ENCODE data around the gene CLSTN1. TPM values are rescaled to one million over a fixed set of nuclear protein-coding genes. Genes with fewer than 3 reads are reported as not detected.

CLSTN1 gene
- polyA plus RNA-seq, 4 donors: 29.2 to 78.8 (median 41.8) TPM

DNA sequence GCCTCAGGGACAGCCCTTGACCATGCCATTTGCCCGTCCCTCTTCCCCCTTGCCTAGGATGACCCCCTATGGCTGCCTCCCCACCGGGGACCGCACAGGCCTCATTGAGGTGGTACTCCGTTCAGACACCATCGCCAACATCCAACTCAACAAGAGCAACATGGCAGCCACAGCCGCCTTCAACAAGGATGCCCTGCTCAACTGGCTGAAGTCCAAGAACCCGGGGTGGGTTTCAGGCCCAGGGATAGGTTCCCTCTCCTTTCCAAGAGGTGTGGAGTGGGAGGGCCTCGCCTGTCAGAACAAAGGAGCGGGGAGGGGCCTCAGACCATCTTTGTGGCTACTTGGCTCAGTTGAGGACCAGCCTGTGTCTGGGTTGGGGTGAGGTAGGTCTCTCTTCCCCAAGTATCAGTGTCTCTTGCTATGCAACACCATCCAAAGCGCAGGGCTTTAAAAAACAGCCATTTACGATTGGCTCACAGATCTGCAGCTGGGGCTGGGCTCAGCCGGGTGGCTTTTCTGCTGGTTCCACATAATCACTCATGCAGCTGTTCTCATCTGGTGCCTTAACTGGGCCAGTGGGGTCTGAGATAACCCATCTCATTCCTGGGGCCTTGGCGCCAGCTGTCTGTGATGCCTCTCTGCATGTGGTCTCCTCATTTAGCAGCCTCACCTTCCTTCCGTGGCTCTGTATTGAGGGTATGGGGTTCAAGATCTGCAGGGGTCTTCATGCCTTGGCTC lies 100.5 kb downstream of the CLSTN1 start:
- Histone ChIP-seq H3K9me3 (ENCODE audit: control insufficient read depth in 2 of 2, insufficient read depth in 1 of 2, low read depth in 1 of 2, low read length in 1 of 2) (peaks cover 0 to 21% of the 10 kb centered on the region in 2 donors), H3K4me3 (ENCODE audit: low read depth in 1 of 3, low read length in 3 of 3) (no peak overlapping the region), H3K36me3 (ENCODE audit: control insufficient read depth in 3 of 3, insufficient read depth in 2 of 3, low read depth in 1 of 3, low read length in 3 of 3) (peaks cover 0 to 92% (median 3%) of the 10 kb centered on the region in 3 donors), H3K27me3 (ENCODE audit: control insufficient read depth in 3 of 3, insufficient read depth in 3 of 3, low read length in 3 of 3) (no peaks in the 10 kb centered on the region), H3K4me1 (ENCODE audit: control insufficient read depth in 3 of 3, insufficient read depth in 2 of 3, low read depth in 1 of 3, low read length in 2 of 3) (peaks cover 0 to 4% (median 0%) of the 10 kb centered on the region in 3 donors), H3K27ac (ENCODE audit: low read depth in 1 of 3, low read length in 2 of 3) (no peak overlapping the region)
- FAIRE-seq (no peak), DNase-seq (no peak)
- 97 to 98% (median 98%) methylated on average over 14 of the region's 14 CpGs for WGBS, 3 donors

DNA sequence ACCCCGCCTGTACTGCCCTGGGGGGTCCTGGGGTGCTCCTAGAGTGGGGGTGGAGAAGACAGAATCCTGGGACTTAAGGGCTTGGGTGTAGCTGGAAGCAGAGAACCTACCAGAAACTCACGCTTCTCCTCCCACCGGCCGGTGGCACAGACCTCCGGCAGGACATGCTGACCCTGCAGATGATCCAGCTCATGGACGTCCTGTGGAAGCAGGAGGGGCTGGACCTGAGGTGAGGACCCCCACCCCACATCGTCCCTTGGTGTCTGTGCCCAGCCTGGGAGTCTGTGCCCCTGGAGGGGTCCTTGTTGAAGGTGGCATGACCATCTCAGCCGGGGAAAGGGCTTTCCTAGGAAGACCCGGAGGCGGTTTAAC lies 101.4 kb downstream of the CLSTN1 start:
- Histone ChIP-seq H3K36me3 (ENCODE audit: control insufficient read depth in 3 of 3, insufficient read depth in 2 of 3, low read depth in 1 of 3, low read length in 3 of 3) (peaks cover 0 to 86% (median 0%) of the 10 kb centered on the region in 3 donors), H3K27me3 (ENCODE audit: control insufficient read depth in 3 of 3, insufficient read depth in 3 of 3, low read length in 3 of 3) (no peaks in the 10 kb centered on the region), H3K4me3 (ENCODE audit: low read depth in 1 of 3, low read length in 3 of 3) (no peak overlapping the region), H3K4me1 (ENCODE audit: control insufficient read depth in 3 of 3, insufficient read depth in 2 of 3, low read depth in 1 of 3, low read length in 2 of 3) (peaks cover 0 to 11% (median 0%) of the 10 kb centered on the region in 3 donors), H3K9me3 (ENCODE audit: control insufficient read depth in 2 of 2, insufficient read depth in 1 of 2, low read depth in 1 of 2, low read length in 1 of 2) (peaks cover 0 to 21% of the 10 kb centered on the region in 2 donors), H3K27ac (ENCODE audit: low read depth in 1 of 3, low read length in 2 of 3) (no peak overlapping the region)
- DNase-seq: no peak
- no peak for FAIRE-seq
- WGBS, 3 donors: 87 to 96% (median 91%) methylated on average over 10 of the region's 10 CpGs

DNA sequence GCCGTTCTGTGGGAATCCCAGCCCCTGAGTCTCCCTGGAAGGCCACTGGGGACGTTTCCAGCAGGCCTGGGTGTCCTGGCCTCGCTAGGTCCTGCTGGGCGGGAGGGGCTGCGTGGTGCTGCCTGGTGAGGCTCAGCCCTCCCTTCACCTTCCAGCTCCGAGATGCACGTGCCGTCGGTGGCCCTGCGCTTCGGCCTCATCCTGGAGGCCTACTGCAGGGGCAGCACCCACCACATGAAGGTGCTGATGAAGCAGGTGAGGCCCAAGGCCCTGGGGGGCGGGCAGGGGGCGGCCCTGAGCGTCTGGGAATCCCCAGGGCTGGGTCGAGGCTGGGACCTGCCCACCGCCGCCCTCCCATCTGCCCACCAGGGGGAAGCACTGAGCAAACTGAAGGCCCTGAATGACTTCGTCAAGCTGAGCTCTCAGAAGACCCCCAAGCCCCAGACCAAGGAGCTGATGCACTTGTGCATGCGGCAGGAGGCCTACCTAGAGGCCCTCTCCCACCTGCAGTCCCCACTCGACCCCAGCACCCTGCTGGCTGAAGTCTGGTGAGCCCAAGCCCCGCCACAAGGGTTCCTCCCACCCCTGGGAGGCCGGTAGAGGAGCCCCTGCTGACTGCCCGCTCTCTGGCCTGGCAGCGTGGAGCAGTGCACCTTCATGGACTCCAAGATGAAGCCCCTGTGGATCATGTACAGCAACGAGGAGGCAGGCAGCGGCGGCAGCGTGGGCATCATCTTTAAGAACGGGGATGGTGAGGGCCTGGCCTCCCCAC lies 102.0 kb downstream of the CLSTN1 start:
- FAIRE-seq: no peak
- Histone ChIP-seq H3K4me1 (ENCODE audit: control insufficient read depth in 3 of 3, insufficient read depth in 2 of 3, low read depth in 1 of 3, low read length in 2 of 3) (peaks cover 0 to 17% (median 0%) of the 10 kb centered on the region in 3 donors), H3K36me3 (ENCODE audit: control insufficient read depth in 3 of 3, insufficient read depth in 2 of 3, low read depth in 1 of 3, low read length in 3 of 3) (peaks cover 0 to 80% (median 0%) of the 10 kb centered on the region in 3 donors), H3K27me3 (ENCODE audit: control insufficient read depth in 3 of 3, insufficient read depth in 3 of 3, low read length in 3 of 3) (no peaks in the 10 kb centered on the region), H3K9me3 (ENCODE audit: control insufficient read depth in 2 of 2, insufficient read depth in 1 of 2, low read depth in 1 of 2, low read length in 1 of 2) (peaks cover 0 to 21% of the 10 kb centered on the region in 2 donors), H3K4me3 (ENCODE audit: low read depth in 1 of 3, low read length in 3 of 3) (no peak overlapping the region), H3K27ac (ENCODE audit: low read depth in 1 of 3, low read length in 2 of 3) (no peak overlapping the region)
- peak in 1 of 2 donors; percentile 43 for DNase-seq
- 66 to 74% (median 73%) methylated on average over 28 to 29 of the region's 29 CpGs for WGBS, 3 donors

DNA sequence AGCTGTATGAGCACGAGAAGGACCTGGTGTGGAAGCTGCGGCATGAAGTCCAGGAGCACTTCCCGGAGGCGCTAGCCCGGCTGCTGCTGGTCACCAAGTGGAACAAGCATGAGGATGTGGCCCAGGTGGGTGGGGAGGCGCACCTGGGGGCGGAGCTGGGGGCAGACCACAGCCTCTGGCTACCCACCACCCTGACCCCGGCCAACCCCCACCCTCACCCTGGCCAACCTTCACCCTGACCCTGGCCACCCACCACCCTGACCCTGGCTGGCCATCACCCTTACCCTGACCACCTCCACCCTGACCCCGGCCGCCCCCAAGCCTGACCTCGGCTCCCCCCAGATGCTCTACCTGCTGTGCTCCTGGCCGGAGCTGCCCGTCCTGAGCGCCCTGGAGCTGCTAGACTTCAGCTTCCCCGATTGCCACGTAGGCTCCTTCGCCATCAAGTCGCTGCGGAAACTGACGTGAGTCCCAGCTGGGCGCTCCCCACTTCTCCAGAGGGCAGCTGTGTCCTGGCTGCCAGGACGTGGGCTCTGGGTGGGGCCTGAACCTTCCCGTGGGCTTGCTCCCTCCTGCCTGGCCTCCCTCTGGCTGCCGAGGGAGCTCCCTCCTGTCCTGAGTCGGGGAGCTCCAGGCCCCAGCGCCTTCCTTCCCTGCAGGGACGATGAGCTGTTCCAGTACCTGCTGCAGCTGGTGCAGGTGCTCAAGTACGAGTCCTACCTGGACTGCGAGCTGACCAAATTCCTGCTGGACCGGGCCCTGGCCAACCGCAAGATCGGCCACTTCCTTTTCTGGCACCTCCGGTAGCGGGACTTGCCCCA lies 102.8 kb downstream of the CLSTN1 start:
- no peak overlapping the region for H3K27ac ChIP-seq (ENCODE audit: low read depth in 1 of 3, low read length in 2 of 3)
- H3K27me3 ChIP-seq (ENCODE audit: control insufficient read depth in 3 of 3, insufficient read depth in 3 of 3, low read length in 3 of 3): no peaks in the 10 kb centered on the region
- H3K9me3 ChIP-seq (ENCODE audit: control insufficient read depth in 2 of 2, insufficient read depth in 1 of 2, low read depth in 1 of 2, low read length in 1 of 2): peaks cover 0 to 21% of the 10 kb centered on the region in 2 donors
- FAIRE-seq (no peak), DNase-seq (no peak)
- peaks cover 0 to 81% (median 0%) of the 10 kb centered on the region in 3 donors for H3K36me3 ChIP-seq (ENCODE audit: control insufficient read depth in 3 of 3, insufficient read depth in 2 of 3, low read depth in 1 of 3, low read length in 3 of 3)
- no peak overlapping the region for H3K4me3 ChIP-seq (ENCODE audit: low read depth in 1 of 3, low read length in 3 of 3)
- H3K4me1 ChIP-seq (ENCODE audit: control insufficient read depth in 3 of 3, insufficient read depth in 2 of 3, low read depth in 1 of 3, low read length in 2 of 3): peaks cover 0 to 17% (median 0%) of the 10 kb centered on the region in 3 donors
- 87 to 90% (median 87%) methylated on average over 30 to 34 of the region's 34 CpGs for WGBS, 3 donors

DNA sequence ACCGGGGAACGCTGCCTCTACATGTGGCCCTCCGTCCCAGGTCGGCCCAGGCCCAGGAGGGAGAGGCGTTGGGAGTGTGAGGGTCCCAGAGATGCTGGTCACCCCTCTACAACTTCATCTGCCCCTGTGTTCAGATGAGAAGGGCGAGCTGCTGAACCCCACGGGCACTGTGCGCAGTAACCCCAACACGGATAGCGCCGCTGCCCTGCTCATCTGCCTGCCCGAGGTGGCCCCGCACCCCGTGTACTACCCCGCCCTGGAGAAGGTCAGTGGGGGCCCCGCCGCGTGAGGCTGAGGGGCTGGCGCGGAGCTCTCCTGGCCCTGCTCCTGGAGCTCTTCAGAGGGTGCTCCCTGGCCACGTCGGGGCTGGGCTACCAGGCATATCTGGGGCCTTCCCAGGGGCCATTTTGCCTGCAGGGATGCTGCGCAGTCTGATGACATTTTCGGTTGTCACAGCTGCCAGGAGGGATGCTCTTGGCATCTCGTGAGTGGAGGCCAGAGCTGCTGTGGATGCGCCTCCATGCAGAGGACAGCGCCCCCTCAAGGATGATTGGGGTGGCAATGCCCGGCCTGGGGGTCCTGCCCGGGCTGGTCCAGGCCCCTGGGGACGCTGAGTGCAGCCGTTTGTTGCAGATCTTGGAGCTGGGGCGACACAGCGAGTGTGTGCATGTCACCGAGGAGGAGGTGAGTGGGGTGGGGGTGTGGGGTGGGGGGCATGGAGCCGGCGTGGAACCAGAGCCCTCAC lies 103.6 kb downstream of the CLSTN1 start:
- peaks cover 0 to 21% of the 10 kb centered on the region in 2 donors for H3K9me3 ChIP-seq (ENCODE audit: control insufficient read depth in 2 of 2, insufficient read depth in 1 of 2, low read depth in 1 of 2, low read length in 1 of 2)
- no peak overlapping the region for H3K27ac ChIP-seq (ENCODE audit: low read depth in 1 of 3, low read length in 2 of 3)
- WGBS, 3 donors: 90 to 91% (median 91%) methylated on average over 34 to 36 of the region's 36 CpGs
- no peak overlapping the region for H3K4me3 ChIP-seq (ENCODE audit: low read depth in 1 of 3, low read length in 3 of 3)
- no peak for FAIRE-seq
- H3K36me3 ChIP-seq (ENCODE audit: control insufficient read depth in 3 of 3, insufficient read depth in 2 of 3, low read depth in 1 of 3, low read length in 3 of 3): peaks cover 0 to 85% (median 0%) of the 10 kb centered on the region in 3 donors
- peaks cover 0 to 17% (median 0%) of the 10 kb centered on the region in 3 donors for H3K4me1 ChIP-seq (ENCODE audit: control insufficient read depth in 3 of 3, insufficient read depth in 2 of 3, low read depth in 1 of 3, low read length in 2 of 3)
- no peak for DNase-seq
- no peaks in the 10 kb centered on the region for H3K27me3 ChIP-seq (ENCODE audit: control insufficient read depth in 3 of 3, insufficient read depth in 3 of 3, low read length in 3 of 3)

DNA sequence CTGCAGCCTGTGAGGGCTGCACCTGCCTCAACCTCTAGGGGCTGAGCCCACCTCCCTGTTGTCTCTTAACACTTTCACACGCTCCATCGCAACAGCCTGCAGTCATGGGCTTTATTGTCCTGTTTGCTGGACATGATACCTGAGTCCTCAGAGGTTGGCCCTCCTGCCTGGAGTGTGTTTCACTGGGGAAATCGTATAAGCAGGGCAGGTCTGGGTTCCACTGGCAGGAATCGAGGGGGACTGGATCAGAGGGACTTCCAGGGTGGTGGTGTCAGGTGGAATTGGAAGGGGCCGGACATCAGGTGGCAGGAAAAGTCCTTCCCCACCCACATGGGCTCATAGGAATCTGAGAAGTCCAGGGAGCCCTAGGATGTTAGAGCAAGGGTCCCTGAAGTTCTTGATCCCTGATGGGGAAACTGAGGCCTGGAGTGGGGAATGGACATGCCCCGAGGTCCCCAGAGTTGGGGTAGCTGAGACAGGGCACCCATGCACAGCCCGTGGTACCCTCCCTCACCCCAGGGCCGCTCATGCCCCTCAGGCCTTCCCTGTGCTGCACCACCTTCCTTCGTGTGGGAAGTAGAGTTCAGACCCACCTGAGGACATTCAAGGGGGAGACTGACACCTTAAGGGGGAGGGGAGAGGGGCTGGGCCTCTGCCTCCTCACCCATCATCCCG lies 105.6 kb downstream of the CLSTN1 start:
- DNase-seq (no peak), FAIRE-seq (no peak)
- peak overlapping the region; percentile 42 to 65 (median 56) for H3K27ac ChIP-seq (ENCODE audit: low read depth in 1 of 3, low read length in 2 of 3)
- no peaks in the 10 kb centered on the region for H3K27me3 ChIP-seq (ENCODE audit: control insufficient read depth in 3 of 3, insufficient read depth in 3 of 3, low read length in 3 of 3)
- WGBS, 3 donors: 78 to 83% (median 81%) methylated on average over 10 of the region's 10 CpGs
- H3K9me3 ChIP-seq (ENCODE audit: control insufficient read depth in 2 of 2, insufficient read depth in 1 of 2, low read depth in 1 of 2, low read length in 1 of 2): peaks cover 0 to 12% of the 10 kb centered on the region in 2 donors
- peak overlapping the region in 1 of 3 donors; percentile 42 for H3K4me3 ChIP-seq (ENCODE audit: low read depth in 1 of 3, low read length in 3 of 3)
- peaks cover 0 to 17% (median 0%) of the 10 kb centered on the region in 3 donors for H3K4me1 ChIP-seq (ENCODE audit: control insufficient read depth in 3 of 3, insufficient read depth in 2 of 3, low read depth in 1 of 3, low read length in 2 of 3)
- peaks cover 0 to 67% (median 0%) of the 10 kb centered on the region in 3 donors for H3K36me3 ChIP-seq (ENCODE audit: control insufficient read depth in 3 of 3, insufficient read depth in 2 of 3, low read depth in 1 of 3, low read length in 3 of 3)

DNA sequence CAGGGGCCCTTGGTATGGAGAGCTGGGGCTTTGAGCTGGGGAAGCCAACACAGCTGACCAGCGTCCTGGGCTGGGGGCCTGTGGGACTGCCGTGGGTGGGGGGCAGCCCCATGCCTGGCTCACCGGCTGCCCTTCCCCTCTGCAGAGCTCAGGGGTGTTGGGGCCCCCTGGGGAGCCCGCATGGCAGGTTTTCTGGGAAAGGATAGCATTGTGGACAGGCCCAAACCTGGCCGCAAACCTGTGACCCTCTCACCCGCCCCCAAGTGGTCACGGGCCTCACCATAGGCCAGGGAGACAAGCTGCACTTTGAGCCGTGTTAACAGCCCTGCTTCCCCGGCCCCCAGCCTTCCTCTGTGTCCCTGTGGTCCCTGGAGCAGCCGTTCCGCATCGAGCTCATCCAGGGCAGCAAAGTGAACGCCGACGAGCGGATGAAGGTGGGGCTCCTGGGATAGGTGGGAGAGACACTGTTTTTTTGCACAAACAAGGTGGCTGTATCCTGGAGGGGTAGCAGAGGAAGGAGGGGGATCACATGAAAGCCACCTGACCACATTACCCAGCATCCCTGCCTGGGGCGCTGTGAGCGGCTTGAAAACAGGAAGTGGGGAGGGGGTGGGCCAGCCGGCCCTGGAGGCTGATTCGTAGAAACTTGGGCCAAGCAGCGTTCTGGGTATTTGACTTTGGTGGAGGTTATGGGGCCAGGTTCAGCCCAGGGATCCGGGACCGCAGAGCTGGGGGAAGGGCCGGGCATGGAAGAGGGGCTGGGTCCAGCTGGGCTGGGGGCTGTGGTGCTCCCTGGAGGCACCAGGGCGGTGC lies 106.4 kb downstream of the CLSTN1 start:
- peaks cover 0 to 5% of the 10 kb centered on the region in 2 donors for H3K9me3 ChIP-seq (ENCODE audit: control insufficient read depth in 2 of 2, insufficient read depth in 1 of 2, low read depth in 1 of 2, low read length in 1 of 2)
- H3K27ac ChIP-seq (ENCODE audit: low read depth in 1 of 3, low read length in 2 of 3): peak overlapping the region; percentile 1 to 75 (median 65)
- H3K4me1 ChIP-seq (ENCODE audit: control insufficient read depth in 3 of 3, insufficient read depth in 2 of 3, low read depth in 1 of 3, low read length in 2 of 3): peaks cover 0 to 17% (median 0%) of the 10 kb centered on the region in 3 donors
- FAIRE-seq (no peak), DNase-seq (peak; percentile 74 to 88)
- no peaks in the 10 kb centered on the region for H3K27me3 ChIP-seq (ENCODE audit: control insufficient read depth in 3 of 3, insufficient read depth in 3 of 3, low read length in 3 of 3)
- 31 to 64% (median 51%) methylated on average over 23 to 25 of the region's 25 CpGs for WGBS, 3 donors
- peaks cover 0 to 60% (median 0%) of the 10 kb centered on the region in 3 donors for H3K36me3 ChIP-seq (ENCODE audit: control insufficient read depth in 3 of 3, insufficient read depth in 2 of 3, low read depth in 1 of 3, low read length in 3 of 3)
- H3K4me3 ChIP-seq (ENCODE audit: low read depth in 1 of 3, low read length in 3 of 3): peak overlapping the region in 2 of 3 donors; percentile 35 to 42
